GM23248 (cell line): ENCODE results near the gene TTC1. TPM values are rescaled to one million over a fixed set of nuclear protein-coding genes. Genes with fewer than 3 reads are reported as not detected.
"Not testable (repeated sequence)": the region's sequence is repeated elsewhere in the genome, so short reads cannot be mapped to it uniquely, and the experiment has no call there.

Experiments
- DNase-seq: peaks from one replicate; pipeline ENCODE4 v3.0.0-alpha.2; 2015
- H2AFZ ChIP-seq: fragments of 200-600 bp; sonication (generic); 2 replicates; pipeline ENCODE4 v1.6.1; 2016; ENCODE audit warnings: antibody characterized with exemption
- H3F3A ChIP-seq: fragments of 200-600 bp; sonication (generic); 2 replicates; pipeline ENCODE4 v1.6.1; 2016; ENCODE audit warnings: mild to moderate bottlenecking, antibody characterized with exemption, mixed run types; ENCODE audit not compliant: insufficient read depth
- H3K27ac ChIP-seq: fragments of 200-600 bp; sonication (generic); 2 replicates; pipeline ENCODE4 v1.5.1; 2016; ENCODE audit warnings: mild to moderate bottlenecking
- H3K27me3 ChIP-seq: fragments of 200-600 bp; sonication (generic); replicated peaks from 2 replicates; pipeline ENCODE4 v1.6.1; 2016; ENCODE audit warnings: mild to moderate bottlenecking; ENCODE audit not compliant: insufficient read depth
- H3K36me3 ChIP-seq: fragments of 200-600 bp; sonication (generic); 2 replicates; pipeline ENCODE4 v1.6.1; 2016; ENCODE audit warnings: low read depth, mild to moderate bottlenecking
- H3K4me1 ChIP-seq: fragments of 200-600 bp; sonication (generic); 2 replicates; pipeline ENCODE4 v1.6.1; 2016; ENCODE audit warnings: mild to moderate bottlenecking; ENCODE audit not compliant: insufficient read depth
- H3K4me2 ChIP-seq: fragments of 200-600 bp; sonication (generic); one replicate; pipeline ENCODE4 v1.6.1; 2016; ENCODE audit warnings: mild to moderate bottlenecking; ENCODE audit not compliant: unreplicated experiment
- H3K4me3 ChIP-seq: fragments of 200-600 bp; sonication (generic); 2 replicates; pipeline ENCODE4 v1.5.1; 2016; ENCODE audit warnings: mild to moderate bottlenecking
- H3K79me2 ChIP-seq: fragments of 200-600 bp; sonication (generic); 2 replicates; pipeline ENCODE4 v1.6.1; 2016; ENCODE audit warnings: mild to moderate bottlenecking; ENCODE audit not compliant: insufficient read depth
- H3K9ac ChIP-seq: fragments of 200-600 bp; sonication (generic); 2 replicates; pipeline ENCODE4 v1.6.1; 2016; ENCODE audit warnings: mild to moderate bottlenecking
- H3K9me2 ChIP-seq: fragments of 200-600 bp; sonication (generic); 2 replicates; pipeline ENCODE4 v1.6.1; 2016; ENCODE audit warnings: mixed run types, mild to moderate bottlenecking, moderate library complexity; ENCODE audit not compliant: insufficient read depth
- H3K9me3 ChIP-seq: fragments of 200-600 bp; sonication (generic); one replicate; pipeline ENCODE4 v1.6.1; 2017; ENCODE audit warnings: low read depth
- H4K20me1 ChIP-seq: fragments of 200-600 bp; sonication (generic); 2 replicates; pipeline ENCODE4 v1.6.0; 2016; ENCODE audit not compliant: insufficient read depth
- EZH2 ChIP-seq: fragments of 200-600 bp; sonication (generic); IDR thresholded peaks from 2 replicates; pipeline ENCODE4 v1.6.1; 2018; ENCODE audit warnings: antibody characterized with exemption, mild to moderate bottlenecking; ENCODE audit not compliant: insufficient read depth, poor library complexity, severe bottlenecking
- EZH2phosphoT487 ChIP-seq: fragments of 200-600 bp; sonication (generic); IDR thresholded peaks from 2 replicates; pipeline ENCODE4 v1.6.1; 2018; ENCODE audit warnings: antibody characterized with exemption, moderate library complexity, mild to moderate bottlenecking, low read depth; ENCODE audit not compliant: insufficient read depth
- WGBS, 2 experiments: methylation state at CpG; one replicate each; pipeline ENCODE4 v1.1.6; 2015 to 2017; ENCODE audit warnings: low lambda C conversion rate in 2 of 2, low coverage in 1 of 2; ENCODE audit errors: missing lambda C conversion rate in 2 of 2; 5-methylcytosine and 5-hydroxymethylcytosine counted together
- in situ Hi-C: fragments of 300-500 bp; cut with MboI; formaldehyde crosslinking; loops from 2 replicates; pipeline ENCODE4 v1.15.0; 2020
- polyA plus RNA-seq: library from polyadenylated mRNA; unstranded; fragments of >200 nt; fragmentation: Nextera tagmentation; extraction: Ambion mirVana; gene quantifications from 2 replicates; pipeline ENCODE4 v1.2.1, GENCODE V29; 2016
- total RNA-seq: library from RNA; depleted of rRNA; stranded (reverse); fragments of >200 nt; shearing (Covaris generic); gene quantifications from 2 replicates; pipeline ENCODE4 v1.2.3, GENCODE V29; 2014

Gene TTC1
- total and polyA plus RNA-seq, 2 experiments from 2014 or later = 39.9 to 67.7 TPM

- H3K4me3 ChIP-seq = no peak overlapping the region
- no peak overlapping the region for H3K4me2 ChIP-seq
- H3K9ac ChIP-seq = no peak overlapping the region
- H3K27ac ChIP-seq = no peak overlapping the region
- H3K9me3 ChIP-seq = no peaks in the 10 kb centered on the region
- H3K79me2 ChIP-seq = no peaks in the 10 kb centered on the region
- no peak for TF ChIP-seq EZH2phosphoT487
- TF ChIP-seq EZH2 = no peak
- in situ Hi-C loops = no loop called here
- no peaks in the 10 kb centered on the region for H4K20me1 ChIP-seq
- 79 to 83% methylated on average over 9 of the region's 9 CpGs for WGBS, 2 experiments
- no peaks in the 10 kb centered on the region for H3K9me2 ChIP-seq
- no peak overlapping the region for H2AFZ ChIP-seq
- no peak for DNase-seq
- no peaks in the 10 kb centered on the region for H3K4me1 ChIP-seq
- H3K27me3 ChIP-seq = no peaks in the 10 kb centered on the region
- no peaks in the 10 kb centered on the region for H3F3A ChIP-seq
- no peaks in the 10 kb centered on the region for H3K36me3 ChIP-seq
Observed at GRCh38 chr5:160064995-160065614, 56.2 kb downstream of the TTC1 start.

- H3K27me3 ChIP-seq, H3K9me3 ChIP-seq, in situ Hi-C loops, H3K79me2 ChIP-seq, H3F3A ChIP-seq, H4K20me1 ChIP-seq, H3K4me3 ChIP-seq, H3K9ac ChIP-seq, H3K36me3 ChIP-seq, H3K4me1 ChIP-seq, H3K9me2 ChIP-seq, H3K27ac ChIP-seq, H3K4me2 ChIP-seq, DNase-seq, H2AFZ ChIP-seq: not testable (repeated sequence)
- 67 to 69% methylated on average over 5 of the region's 5 CpGs for WGBS, 2 experiments
Observed at GRCh38 chr5:160069120-160069519, 60.2 kb downstream of the TTC1 start.

- Histone ChIP-seq H3K79me2 (no peaks in the 10 kb centered on the region), H3K4me2 (no peak overlapping the region), H3K9ac (no peak overlapping the region), H3F3A (no peaks in the 10 kb centered on the region), H3K27me3 (no peaks in the 10 kb centered on the region), H3K4me1 (no peaks in the 10 kb centered on the region), H3K9me2 (no peaks in the 10 kb centered on the region), H3K9me3 (no peaks in the 10 kb centered on the region), H3K4me3 (no peak overlapping the region), H3K36me3 (0 out of 2 replicates have a peak, but pooled peaks cover 6% of the 10 kb centered on the region), H4K20me1 (no peaks in the 10 kb centered on the region), H2AFZ (no peak overlapping the region), H3K27ac (no peak overlapping the region)
- in situ Hi-C loops = no loop called here
- WGBS, 2 experiments = 71 to 72% methylated on average over 8 of the region's 8 CpGs
- DNase-seq = no peak
- no peak for TF ChIP-seq EZH2phosphoT487
- no peak for TF ChIP-seq EZH2
Observed at GRCh38 chr5:160071516-160071915, 62.6 kb downstream of the TTC1 start.

GRCh38 chr5:160071916-160072315, 63.0 kb downstream of the TTC1 start:
- no peaks in the 10 kb centered on the region for H3K9me3 ChIP-seq
- no peak overlapping the region for H3K27ac ChIP-seq
- 91 to 97% methylated on average over 2 of the region's 2 CpGs for WGBS, 2 experiments
- no peak overlapping the region for H3K4me3 ChIP-seq
- H3F3A ChIP-seq = no peaks in the 10 kb centered on the region
- H3K27me3 ChIP-seq = no peaks in the 10 kb centered on the region
- H3K36me3 ChIP-seq = 0 out of 2 replicates have a peak, but pooled peaks cover 6% of the 10 kb centered on the region
- DNase-seq = no peak
- H3K79me2 ChIP-seq = no peaks in the 10 kb centered on the region
- in situ Hi-C loops = no loop called here
- TF ChIP-seq EZH2phosphoT487 (no peak), EZH2 (no peak)
- H3K4me2 ChIP-seq = no peak overlapping the region
- no peak overlapping the region for H3K9ac ChIP-seq
- H3K9me2 ChIP-seq = no peaks in the 10 kb centered on the region
- no peaks in the 10 kb centered on the region for H3K4me1 ChIP-seq
- H4K20me1 ChIP-seq = no peaks in the 10 kb centered on the region
- H2AFZ ChIP-seq = no peak overlapping the region

GRCh38 chr5:160075073-160075472, 66.1 kb downstream of the TTC1 start:
- TF ChIP-seq EZH2phosphoT487 (no peak), EZH2 (no peak)

More at GRCh38 chr5:160075073-160075472, 66.1 kb downstream of the TTC1 start:
- Histone ChIP-seq H3K9me2 (no peaks in the 10 kb centered on the region), H3K4me3 (no peak overlapping the region), H2AFZ (no peak overlapping the region), H4K20me1 (no peaks in the 10 kb centered on the region), H3K27me3 (no peaks in the 10 kb centered on the region), H3K9ac (no peak overlapping the region), H3K4me2 (no peak overlapping the region), H3K27ac (no peak overlapping the region), H3K9me3 (no peaks in the 10 kb centered on the region), H3F3A (no peaks in the 10 kb centered on the region), H3K79me2 (no peaks in the 10 kb centered on the region), H3K36me3 (0 out of 2 replicates have a peak, but pooled peaks cover 6% of the 10 kb centered on the region), H3K4me1 (no peaks in the 10 kb centered on the region)
- in situ Hi-C loops = no loop called here
- DNase-seq = no peak
